Left lung (tissue), 10 donors: Measurements from ENCODE around the gene PEMT. TPM values are rescaled to one million over a fixed set of nuclear protein-coding genes. Genes with fewer than 3 reads are reported as not detected.

Experiments
- ATAC-seq: fragments of 200-7000 bp; cut with Tn5 transposase; one replicate; pipeline ENCODE4 v1.9.1; 2020; ENCODE audit warnings: moderate library complexity
- DNase-seq, 4 donors: peaks; one replicate each; pipeline ENCODE4 v3.0.0-alpha.2; 2013 to 2020
- H3K27ac ChIP-seq, 2 donors: fragments of 200-600 bp; sonication (generic) in 1 of 2; one replicate each; pipeline versions ENCODE4 v1.5.0 to v1.8.0; 2020 to 2021
- H3K27me3 ChIP-seq, 2 donors: fragments of 200-600 bp; sonication (generic) in 1 of 2; one replicate each; pipeline versions ENCODE4 v1.5.0 to v1.8.0; 2020 to 2021
- H3K36me3 ChIP-seq, 2 donors: fragments of 200-600 bp; sonication (generic) in 1 of 2; one replicate each; pipeline versions ENCODE4 v1.5.0 to v1.8.0; 2020 to 2021
- H3K4me1 ChIP-seq, 2 donors: fragments of 200-600 bp; one replicate each; pipeline ENCODE4 v1.8.0; 2021
- H3K4me3 ChIP-seq, 2 donors: fragments of 200-600 bp; sonication (generic) in 1 of 2; one replicate each; pipeline versions ENCODE4 v1.5.0 to v1.8.0; 2020 to 2021; ENCODE audit warnings: mild to moderate bottlenecking in 1 of 2
- H3K9me3 ChIP-seq, 2 donors: fragments of 200-600 bp; sonication (generic) in 1 of 2; one replicate each; pipeline versions ENCODE4 v1.5.0 to v1.8.0; 2020 to 2021
- intact Hi-C, 2 donors: fragments of 100-400 bp; cut with DNase I; formaldehyde crosslinking; loops; one replicate each; pipeline versions ENCODE4 v1.11.2 to v1.14.2; 2022
- polyA plus RNA-seq, 6 donors: library from polyadenylated mRNA; unstranded; fragments of 120-200 nt; gene quantifications; one replicate each; pipeline ENCODE4 v1.2.1, GENCODE V29; 2013; ENCODE audit not compliant: insufficient read length in 6 of 6
- total RNA-seq, 2 donors: library from RNA; stranded (reverse); fragmentation: NEBNext Ultra II Directional; extraction: Animal tissue kit (Norgen Biotek cat#: 25700); gene quantifications; one replicate each; pipeline ENCODE4 v1.2.1, GENCODE V29; 2021
- TF ChIP-seq, protein P1 (sequence below), 2 donors: fragments of 200-600 bp; sonication (generic) in 1 of 2; IDR thresholded peaks; one replicate each; pipeline versions ENCODE4 v1.5.0 to v1.8.0; 2021; ENCODE audit warnings: antibody characterized with exemption in 2 of 2
- donor health status: DM: no; HTN: yes; CAD: no.
- donor health status: DM: no; HTN: no; CAD: no.

The PEMT gene
- total and polyA plus RNA-seq, 8 donors: 22.3 to 38.7 (median 28.3) TPM

DNA sequence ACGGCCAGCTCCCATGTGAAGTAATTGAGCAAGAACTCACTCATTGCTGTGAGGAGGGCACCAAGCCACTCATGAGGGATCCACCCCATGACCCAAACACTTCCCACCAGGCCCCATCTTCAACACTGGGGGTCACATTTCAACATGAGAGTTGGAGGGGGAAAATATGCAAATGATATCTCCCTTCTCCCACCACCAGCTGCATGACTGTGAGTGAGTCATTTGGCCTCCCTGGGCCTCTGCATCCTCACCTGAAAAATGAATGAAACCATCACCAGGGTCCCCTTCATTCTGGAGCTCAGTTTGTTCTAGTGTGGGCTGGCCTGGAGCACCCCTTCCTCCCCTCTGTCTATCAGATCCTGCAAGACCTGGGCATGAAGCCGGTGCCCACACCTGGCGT is 121.5 kb downstream of the PEMT start:
- H3K27ac ChIP-seq: no peak overlapping the region
- H3K36me3 ChIP-seq: no peaks in the 10 kb centered on the region
- H3K4me1 ChIP-seq: no peaks in the 10 kb centered on the region
- no peaks in the 10 kb centered on the region for H3K9me3 ChIP-seq
- H3K4me3 ChIP-seq: no peak overlapping the region
- no peak for DNase-seq
- ATAC-seq: no peak
- intact Hi-C loops: no loop called here
- peaks cover 0 to 16% of the 10 kb centered on the region in 2 donors for H3K27me3 ChIP-seq
- TF ChIP-seq, protein P1, sequence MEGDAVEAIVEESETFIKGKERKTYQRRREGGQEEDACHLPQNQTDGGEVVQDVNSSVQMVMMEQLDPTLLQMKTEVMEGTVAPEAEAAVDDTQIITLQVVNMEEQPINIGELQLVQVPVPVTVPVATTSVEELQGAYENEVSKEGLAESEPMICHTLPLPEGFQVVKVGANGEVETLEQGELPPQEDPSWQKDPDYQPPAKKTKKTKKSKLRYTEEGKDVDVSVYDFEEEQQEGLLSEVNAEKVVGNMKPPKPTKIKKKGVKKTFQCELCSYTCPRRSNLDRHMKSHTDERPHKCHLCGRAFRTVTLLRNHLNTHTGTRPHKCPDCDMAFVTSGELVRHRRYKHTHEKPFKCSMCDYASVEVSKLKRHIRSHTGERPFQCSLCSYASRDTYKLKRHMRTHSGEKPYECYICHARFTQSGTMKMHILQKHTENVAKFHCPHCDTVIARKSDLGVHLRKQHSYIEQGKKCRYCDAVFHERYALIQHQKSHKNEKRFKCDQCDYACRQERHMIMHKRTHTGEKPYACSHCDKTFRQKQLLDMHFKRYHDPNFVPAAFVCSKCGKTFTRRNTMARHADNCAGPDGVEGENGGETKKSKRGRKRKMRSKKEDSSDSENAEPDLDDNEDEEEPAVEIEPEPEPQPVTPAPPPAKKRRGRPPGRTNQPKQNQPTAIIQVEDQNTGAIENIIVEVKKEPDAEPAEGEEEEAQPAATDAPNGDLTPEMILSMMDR (IDR thresholded peaks at IDR 0.05): no peak

DNA sequence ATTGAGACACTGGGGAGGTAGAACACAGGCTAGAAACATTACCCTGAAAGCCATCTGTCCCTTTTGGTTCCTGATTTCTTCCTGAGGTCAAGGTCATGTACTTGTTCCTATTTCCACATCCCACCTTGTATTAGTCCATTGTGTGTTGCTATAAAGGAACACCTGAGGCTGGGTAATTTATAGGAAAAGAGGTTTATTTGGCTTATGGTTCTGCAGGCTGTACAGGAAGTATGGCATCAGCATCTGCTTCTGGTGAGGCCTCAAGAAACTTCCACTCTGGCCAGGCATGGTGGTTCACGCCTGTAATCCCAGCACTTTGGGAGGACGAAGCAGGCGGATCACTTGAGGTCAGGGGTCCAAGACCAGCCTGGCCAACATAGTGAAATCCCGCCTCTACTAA is 122.2 kb downstream of the PEMT start:
- no peaks in the 10 kb centered on the region for H3K9me3 ChIP-seq
- no peak for DNase-seq
- no peaks in the 10 kb centered on the region for H3K36me3 ChIP-seq
- H3K4me1 ChIP-seq: no peaks in the 10 kb centered on the region
- ATAC-seq: no peak
- H3K27me3 ChIP-seq: peaks cover 0 to 16% of the 10 kb centered on the region in 2 donors
- no peak overlapping the region for H3K27ac ChIP-seq
- intact Hi-C loops: no loop called here
- TF ChIP-seq, protein P1 (IDR thresholded peaks at IDR 0.05): no peak
- no peak overlapping the region for H3K4me3 ChIP-seq

DNA sequence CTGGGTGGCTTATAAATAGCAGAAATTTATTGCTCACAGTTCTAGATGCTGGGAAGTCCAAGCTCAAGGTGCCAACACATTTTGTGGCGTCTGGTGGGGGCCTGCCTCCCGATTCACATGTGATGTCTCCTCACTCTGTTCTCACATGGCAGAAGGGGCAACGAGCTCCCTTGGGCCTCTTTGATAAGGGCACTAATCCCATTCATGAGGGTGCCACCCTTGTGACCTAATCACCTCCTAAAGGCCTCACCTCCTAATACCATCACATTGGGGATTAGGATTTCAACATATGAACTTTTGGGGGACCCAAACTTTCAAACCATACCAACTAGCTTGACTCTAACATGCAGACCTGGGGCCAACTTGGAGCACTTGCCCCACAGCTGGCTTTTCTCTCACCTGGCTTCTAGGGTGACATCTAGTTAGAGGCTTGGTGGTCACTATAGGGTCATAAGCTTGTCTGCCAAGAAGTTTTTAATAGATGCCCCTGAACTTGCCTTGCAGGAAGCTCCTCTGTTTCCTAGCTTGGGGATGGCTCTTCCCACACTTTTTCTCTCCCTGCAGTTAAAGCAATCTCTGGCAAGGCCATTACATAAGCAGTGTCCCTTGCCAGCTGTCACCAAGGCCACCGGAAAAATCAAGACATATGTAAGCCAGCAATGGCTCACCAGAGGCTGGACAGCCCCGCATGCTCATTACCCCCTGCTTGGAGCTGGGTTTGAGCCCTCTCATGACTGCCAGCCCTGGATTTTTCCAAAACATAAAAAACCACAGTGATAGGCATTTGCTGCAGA is 123.1 kb downstream of the PEMT start:
- TF ChIP-seq, protein P1 (IDR thresholded peaks at IDR 0.05): no peak
- Histone ChIP-seq H3K9me3 (no peaks in the 10 kb centered on the region), H3K27ac (no peak overlapping the region), H3K4me3 (no peak overlapping the region), H3K4me1 (no peaks in the 10 kb centered on the region), H3K36me3 (no peaks in the 10 kb centered on the region), H3K27me3 (peaks cover 0 to 16% of the 10 kb centered on the region in 2 donors)
- intact Hi-C loops: no loop called here
- ATAC-seq (no peak), DNase-seq (no peak)

DNA sequence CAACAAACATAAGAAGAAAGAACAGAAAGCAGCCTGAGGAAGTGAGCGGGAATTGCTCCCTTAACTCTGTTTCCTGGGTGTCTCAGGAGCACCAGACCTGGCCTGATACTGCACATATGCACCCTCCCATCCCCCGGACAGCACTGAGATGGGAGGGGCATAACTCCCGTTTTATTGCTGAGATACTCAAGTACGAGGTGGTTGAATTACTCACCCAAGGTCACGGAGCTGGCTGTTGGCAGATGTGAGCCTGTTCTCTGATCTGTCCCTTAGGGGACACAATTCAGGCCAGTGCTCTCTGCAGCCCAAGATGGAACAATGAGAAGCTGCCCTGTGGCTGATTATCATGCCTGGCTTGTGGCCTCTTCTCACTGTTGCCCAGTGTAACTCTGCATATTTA is 123.8 kb downstream of the PEMT start:
- Histone ChIP-seq H3K36me3 (no peaks in the 10 kb centered on the region), H3K27ac (no peak overlapping the region), H3K4me3 (no peak overlapping the region), H3K27me3 (peaks cover 0 to 16% of the 10 kb centered on the region in 2 donors), H3K4me1 (no peaks in the 10 kb centered on the region), H3K9me3 (no peaks in the 10 kb centered on the region)
- TF ChIP-seq, protein P1 (IDR thresholded peaks at IDR 0.05): no peak
- DNase-seq: no peak
- ATAC-seq: no peak
- intact Hi-C loops: no loop called here

DNA sequence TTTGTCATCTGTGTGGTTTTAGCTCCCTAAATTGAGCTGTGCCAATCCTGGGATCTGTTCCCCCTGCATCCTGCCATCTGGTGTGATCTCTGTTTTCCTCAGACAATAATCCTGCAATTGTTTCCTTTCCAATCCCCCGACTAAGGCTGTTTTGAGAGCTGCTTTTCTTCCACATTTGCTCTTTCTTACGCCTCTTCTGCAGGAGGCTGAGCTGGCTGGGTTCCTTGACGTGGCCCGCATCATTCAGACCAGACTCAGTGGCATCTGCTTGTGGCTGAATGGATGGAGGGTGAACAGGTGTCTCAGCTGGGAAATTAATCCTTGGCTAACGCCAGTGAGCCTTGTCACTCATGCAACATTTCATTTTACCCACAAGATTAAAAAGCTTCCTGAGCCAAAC is 124.5 kb downstream of the PEMT start:
- H3K27ac ChIP-seq: no peak overlapping the region
- DNase-seq: no peak
- intact Hi-C loops: no loop called here
- no peaks in the 10 kb centered on the region for H3K9me3 ChIP-seq
- H3K27me3 ChIP-seq: peaks cover 0 to 16% of the 10 kb centered on the region in 2 donors
- H3K36me3 ChIP-seq: no peaks in the 10 kb centered on the region
- TF ChIP-seq, protein P1 (IDR thresholded peaks at IDR 0.05): no peak
- H3K4me3 ChIP-seq: no peak overlapping the region
- no peaks in the 10 kb centered on the region for H3K4me1 ChIP-seq
- ATAC-seq: no peak
